GM23338 (cell line): ENCODE data around the gene RIOK3. TPM values are rescaled to one million over a fixed set of nuclear protein-coding genes. Genes with fewer than 3 reads are reported as not detected.

Experiments used
- ATAC-seq: fragments of 200-7000 bp; cut with Tn5 transposase; 3 replicates; pipeline ENCODE4 v1.9.1; 2020
- DNase-seq: peaks from one replicate; pipeline ENCODE4 v3.0.0-alpha.2; 2015; ENCODE audit warnings: low spot score
- H2AFZ ChIP-seq: fragments of 200-600 bp; sonication (generic); 2 replicates; pipeline ENCODE4 v1.8.0; 2016; ENCODE audit warnings: antibody characterized with exemption, mild to moderate bottlenecking, moderate library complexity
- H3F3A ChIP-seq: fragments of 200-600 bp; sonication (generic); replicated peaks from 2 replicates; pipeline ENCODE4 v1.8.0; 2017; ENCODE audit warnings: antibody characterized with exemption, mixed run types, low read depth
- H3K27ac ChIP-seq: fragments of 200-600 bp; sonication (generic); 2 replicates; pipeline ENCODE4 v1.6.1; 2016; ENCODE audit warnings: low read depth
- H3K27me3 ChIP-seq: fragments of 200-600 bp; sonication (generic); 2 replicates; pipeline ENCODE4 v1.8.0; 2016; ENCODE audit warnings: mild to moderate bottlenecking, mixed run types, moderate library complexity; ENCODE audit not compliant: insufficient read depth
- H3K36me3 ChIP-seq: fragments of 200-600 bp; sonication (generic); 2 replicates; pipeline ENCODE4 v1.8.0; 2016; ENCODE audit warnings: mild to moderate bottlenecking; ENCODE audit not compliant: insufficient read depth
- H3K4me1 ChIP-seq: fragments of 200-600 bp; sonication (generic); 2 replicates; pipeline ENCODE4 v1.8.0; 2016; ENCODE audit warnings: mild to moderate bottlenecking, moderate library complexity; ENCODE audit not compliant: insufficient read depth
- H3K4me2 ChIP-seq: fragments of 200-600 bp; sonication (generic); 2 replicates; pipeline ENCODE4 v1.7.1; 2017; ENCODE audit warnings: mixed run types
- H3K4me3 ChIP-seq: fragments of 200-600 bp; sonication (generic); 2 replicates; pipeline ENCODE4 v1.6.1; 2016; ENCODE audit warnings: mixed run types
- H3K79me2 ChIP-seq: fragments of 200-600 bp; sonication (generic); replicated peaks from 2 replicates; pipeline ENCODE4 v1.8.0; 2017; ENCODE audit warnings: mild to moderate bottlenecking; ENCODE audit not compliant: insufficient read depth
- H3K9me2 ChIP-seq: fragments of 200-600 bp; sonication (generic); 2 replicates; pipeline ENCODE4 v1.8.0; 2017; ENCODE audit not compliant: insufficient read depth
- H4K20me1 ChIP-seq: fragments of 200-600 bp; sonication (generic); replicated peaks from 2 replicates; pipeline ENCODE4 v1.8.0; 2017; ENCODE audit warnings: mild to moderate bottlenecking; ENCODE audit not compliant: insufficient read depth
- H3K27ac Mint-ChIP-seq: 2 replicates; pipeline ENCODE4 v1.8.0; 2020; ENCODE audit warnings: inconsistent platforms, mild to moderate bottlenecking, moderate library complexity, mixed read lengths
- H3K27me3 Mint-ChIP-seq: 3 replicates; pipeline ENCODE4 v1.8.0; 2022; ENCODE audit warnings: low read depth, mild to moderate bottlenecking, moderate library complexity, mixed read lengths, inconsistent platforms; ENCODE audit not compliant: insufficient read depth, poor library complexity
- H3K36me3 Mint-ChIP-seq: 3 replicates; pipeline ENCODE4 v1.8.0; 2021; ENCODE audit warnings: low read depth, mild to moderate bottlenecking, inconsistent platforms, moderate library complexity, mixed read lengths
- H3K4me1 Mint-ChIP-seq: 3 replicates; pipeline ENCODE4 v1.8.0; 2020; ENCODE audit warnings: mild to moderate bottlenecking, inconsistent platforms, mixed read lengths
- H3K4me3 Mint-ChIP-seq: 3 replicates; pipeline ENCODE4 v1.8.0; 2021; ENCODE audit warnings: moderate library complexity, mild to moderate bottlenecking, inconsistent platforms, mixed read lengths
- H3K9me3 Mint-ChIP-seq: 3 replicates; pipeline ENCODE4 v1.8.0; 2020; ENCODE audit warnings: moderate library complexity, mild to moderate bottlenecking, inconsistent platforms, mixed read lengths
- CREB1 ChIP-seq: fragments of 250-450 bp; sonication (Bioruptor Pico); IDR thresholded peaks from 2 replicates; pipeline ENCODE4 v1.5.0; 2020; ENCODE audit warnings: low read depth, mild to moderate bottlenecking, moderate library complexity
- EZH2 ChIP-seq: fragments of 200-600 bp; sonication (generic); IDR thresholded peaks from one replicate; pipeline ENCODE4 v1.8.0; 2017; ENCODE audit warnings: antibody characterized with exemption, mild to moderate bottlenecking, low read depth; ENCODE audit not compliant: unreplicated experiment
- EZH2phosphoT487 ChIP-seq: fragments of 200-600 bp; sonication (generic); IDR thresholded peaks from one replicate; pipeline ENCODE4 v1.8.1; 2018; ENCODE audit warnings: antibody characterized with exemption; ENCODE audit not compliant: unreplicated experiment
- JUNB ChIP-seq: IDR thresholded peaks from one replicate; pipeline ENCODE4 v1.6.1; 2016; ENCODE audit warnings: antibody characterized with exemption; ENCODE audit not compliant: unreplicated experiment
- NANOG ChIP-seq: IDR thresholded peaks from 2 replicates; pipeline ENCODE4 v1.6.1; 2016; ENCODE audit warnings: antibody characterized with exemption, borderline replicate concordance
- STAT1 ChIP-seq: IDR thresholded peaks from one replicate; pipeline ENCODE4 v1.6.1; 2016; ENCODE audit warnings: antibody characterized with exemption; ENCODE audit not compliant: unreplicated experiment
- ZNF331 ChIP-seq: fragments of 250-450 bp; sonication (Bioruptor Pico); IDR thresholded peaks from 2 replicates; pipeline ENCODE4 v1.5.0; 2020; ENCODE audit warnings: low read depth, mild to moderate bottlenecking, moderate library complexity
- polyA plus RNA-seq: library from polyadenylated mRNA; unstranded; fragments of >200 nt; fragmentation: Nextera tagmentation; extraction: Ambion mirVana; gene quantifications from 2 replicates; pipeline ENCODE4 v1.2.1, GENCODE V29; 2016
- total RNA-seq: library from RNA; depleted of rRNA; stranded (reverse); fragments of >200 nt; shearing (Covaris generic); gene quantifications from 2 replicates; pipeline ENCODE4 v1.2.3, GENCODE V29; 2014
- TF ChIP-seq, protein P1 (sequence below): IDR thresholded peaks from one replicate; pipeline ENCODE4 v1.6.1; 2018; ENCODE audit warnings: antibody characterized with exemption; ENCODE audit not compliant: unreplicated experiment
- TF ChIP-seq, protein P2 (sequence below), 2 experiments: fragments of 200-600 bp in 1 of 2; sonication (generic) in 1 of 2; conservative IDR thresholded peaks; 2 replicates each; pipeline versions ENCODE4 v1.5.1 to v1.6.1; 2016 to 2017; ENCODE audit warnings: antibody characterized with exemption in 2 of 2, low read depth in 2 of 2, mild to moderate bottlenecking in 2 of 2, moderate library complexity in 1 of 2
- TF ChIP-seq, protein P3 (sequence below): IDR thresholded peaks from 2 replicates; pipeline ENCODE4 v1.6.1; 2016; ENCODE audit warnings: antibody characterized with exemption

The RIOK3 gene
- total and polyA plus RNA-seq, 2 experiments from 2014 or later = 20.8 to 22.1 TPM

DNA sequence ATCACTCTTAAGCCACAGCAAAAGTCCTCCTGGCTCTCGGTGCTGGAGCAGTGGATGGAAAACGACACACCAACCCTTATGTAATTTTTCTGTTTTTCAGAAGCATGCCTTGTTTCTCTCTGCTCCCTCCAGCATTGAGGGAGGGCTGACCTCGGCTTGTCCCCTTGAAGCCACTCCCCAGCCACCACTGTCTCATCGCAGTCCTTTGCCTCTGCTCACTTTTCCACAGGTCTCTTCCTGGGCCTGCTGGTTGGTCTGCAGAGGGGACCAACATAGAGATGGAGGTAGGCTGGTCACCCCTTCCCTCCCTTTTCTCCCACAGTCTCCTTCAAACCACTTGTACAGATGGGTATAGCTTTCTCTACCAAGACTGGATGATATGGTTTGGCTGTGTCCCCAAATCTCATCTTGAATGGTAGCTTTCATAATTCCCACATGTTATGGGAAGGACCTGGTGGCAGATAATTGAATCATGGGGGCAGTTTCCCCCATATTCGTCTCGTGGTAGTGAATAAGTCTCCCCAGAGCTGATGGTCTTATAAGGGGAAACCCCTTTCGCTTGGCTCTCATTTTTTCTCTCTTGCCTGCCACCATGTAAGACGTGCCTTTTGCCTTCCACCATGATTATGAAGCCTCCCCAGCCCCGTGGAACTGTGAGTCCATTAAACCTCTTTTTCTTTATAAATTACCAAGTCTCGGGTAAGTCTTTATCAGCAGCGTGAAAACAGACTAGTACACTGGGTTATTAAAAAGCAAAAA lies 14.3 kb upstream of the RIOK3 start (continued):
- TF ChIP-seq, protein P1, sequence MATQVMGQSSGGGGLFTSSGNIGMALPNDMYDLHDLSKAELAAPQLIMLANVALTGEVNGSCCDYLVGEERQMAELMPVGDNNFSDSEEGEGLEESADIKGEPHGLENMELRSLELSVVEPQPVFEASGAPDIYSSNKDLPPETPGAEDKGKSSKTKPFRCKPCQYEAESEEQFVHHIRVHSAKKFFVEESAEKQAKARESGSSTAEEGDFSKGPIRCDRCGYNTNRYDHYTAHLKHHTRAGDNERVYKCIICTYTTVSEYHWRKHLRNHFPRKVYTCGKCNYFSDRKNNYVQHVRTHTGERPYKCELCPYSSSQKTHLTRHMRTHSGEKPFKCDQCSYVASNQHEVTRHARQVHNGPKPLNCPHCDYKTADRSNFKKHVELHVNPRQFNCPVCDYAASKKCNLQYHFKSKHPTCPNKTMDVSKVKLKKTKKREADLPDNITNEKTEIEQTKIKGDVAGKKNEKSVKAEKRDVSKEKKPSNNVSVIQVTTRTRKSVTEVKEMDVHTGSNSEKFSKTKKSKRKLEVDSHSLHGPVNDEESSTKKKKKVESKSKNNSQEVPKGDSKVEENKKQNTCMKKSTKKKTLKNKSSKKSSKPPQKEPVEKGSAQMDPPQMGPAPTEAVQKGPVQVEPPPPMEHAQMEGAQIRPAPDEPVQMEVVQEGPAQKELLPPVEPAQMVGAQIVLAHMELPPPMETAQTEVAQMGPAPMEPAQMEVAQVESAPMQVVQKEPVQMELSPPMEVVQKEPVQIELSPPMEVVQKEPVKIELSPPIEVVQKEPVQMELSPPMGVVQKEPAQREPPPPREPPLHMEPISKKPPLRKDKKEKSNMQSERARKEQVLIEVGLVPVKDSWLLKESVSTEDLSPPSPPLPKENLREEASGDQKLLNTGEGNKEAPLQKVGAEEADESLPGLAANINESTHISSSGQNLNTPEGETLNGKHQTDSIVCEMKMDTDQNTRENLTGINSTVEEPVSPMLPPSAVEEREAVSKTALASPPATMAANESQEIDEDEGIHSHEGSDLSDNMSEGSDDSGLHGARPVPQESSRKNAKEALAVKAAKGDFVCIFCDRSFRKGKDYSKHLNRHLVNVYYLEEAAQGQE = no peak
- TF ChIP-seq, protein P2, sequence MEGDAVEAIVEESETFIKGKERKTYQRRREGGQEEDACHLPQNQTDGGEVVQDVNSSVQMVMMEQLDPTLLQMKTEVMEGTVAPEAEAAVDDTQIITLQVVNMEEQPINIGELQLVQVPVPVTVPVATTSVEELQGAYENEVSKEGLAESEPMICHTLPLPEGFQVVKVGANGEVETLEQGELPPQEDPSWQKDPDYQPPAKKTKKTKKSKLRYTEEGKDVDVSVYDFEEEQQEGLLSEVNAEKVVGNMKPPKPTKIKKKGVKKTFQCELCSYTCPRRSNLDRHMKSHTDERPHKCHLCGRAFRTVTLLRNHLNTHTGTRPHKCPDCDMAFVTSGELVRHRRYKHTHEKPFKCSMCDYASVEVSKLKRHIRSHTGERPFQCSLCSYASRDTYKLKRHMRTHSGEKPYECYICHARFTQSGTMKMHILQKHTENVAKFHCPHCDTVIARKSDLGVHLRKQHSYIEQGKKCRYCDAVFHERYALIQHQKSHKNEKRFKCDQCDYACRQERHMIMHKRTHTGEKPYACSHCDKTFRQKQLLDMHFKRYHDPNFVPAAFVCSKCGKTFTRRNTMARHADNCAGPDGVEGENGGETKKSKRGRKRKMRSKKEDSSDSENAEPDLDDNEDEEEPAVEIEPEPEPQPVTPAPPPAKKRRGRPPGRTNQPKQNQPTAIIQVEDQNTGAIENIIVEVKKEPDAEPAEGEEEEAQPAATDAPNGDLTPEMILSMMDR (conservative IDR thresholded peaks at IDR 0.05; ENCODE audit: low read depth in 2 of 2) = no peak
- TF ChIP-seq EZH2 (no peak), EZH2phosphoT487 (no peak), STAT1 (no peak), JUNB (no peak)

DNA sequence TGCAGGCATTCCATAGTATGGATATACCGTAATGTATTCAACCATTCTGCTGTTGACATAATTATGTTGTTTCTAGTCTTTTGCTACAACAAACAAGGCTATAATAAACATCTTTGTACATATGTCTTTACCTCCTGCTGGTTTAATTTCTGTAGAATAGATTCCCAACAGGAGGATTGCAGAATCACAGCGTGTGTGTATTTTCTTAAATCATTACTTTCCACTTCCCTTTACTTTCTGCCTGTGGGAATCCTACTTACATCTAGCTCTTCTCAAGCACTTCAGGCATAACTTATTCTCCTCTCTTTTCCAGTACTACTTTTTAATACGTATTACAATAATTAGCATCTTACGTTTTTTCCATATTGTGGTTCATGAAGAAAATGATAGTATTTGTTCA lies 13.0 kb upstream of the RIOK3 start:
- H3K9me3 Mint-ChIP-seq = no peaks in the 10 kb centered on the region
- H3K4me3 Mint-ChIP-seq = no peak overlapping the region
- TF ChIP-seq EZH2phosphoT487 (no peak), STAT1 (no peak), NANOG (no peak), EZH2 (no peak), JUNB (no peak), ZNF331 (CRISPR knock-in tag) (no peak), CREB1 (CRISPR knock-in tag) (no peak)
- TF ChIP-seq, protein P1 = no peak
- TF ChIP-seq, protein P3, sequence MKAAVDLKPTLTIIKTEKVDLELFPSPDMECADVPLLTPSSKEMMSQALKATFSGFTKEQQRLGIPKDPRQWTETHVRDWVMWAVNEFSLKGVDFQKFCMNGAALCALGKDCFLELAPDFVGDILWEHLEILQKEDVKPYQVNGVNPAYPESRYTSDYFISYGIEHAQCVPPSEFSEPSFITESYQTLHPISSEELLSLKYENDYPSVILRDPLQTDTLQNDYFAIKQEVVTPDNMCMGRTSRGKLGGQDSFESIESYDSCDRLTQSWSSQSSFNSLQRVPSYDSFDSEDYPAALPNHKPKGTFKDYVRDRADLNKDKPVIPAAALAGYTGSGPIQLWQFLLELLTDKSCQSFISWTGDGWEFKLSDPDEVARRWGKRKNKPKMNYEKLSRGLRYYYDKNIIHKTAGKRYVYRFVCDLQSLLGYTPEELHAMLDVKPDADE = no peak
- TF ChIP-seq, protein P2 (conservative IDR thresholded peaks at IDR 0.05; ENCODE audit: low read depth in 2 of 2) = no peak

More for the DNA sequence above, 13.0 kb upstream of the RIOK3 start:
- Histone ChIP-seq H3K4me1 (no peaks in the 10 kb centered on the region; the same call in 1 of the 2 replicates), H3K27me3 (no peaks in the 10 kb centered on the region), H2AFZ (no peak overlapping the region), H3K27ac (no peak overlapping the region), H3K79me2 (no peaks in the 10 kb centered on the region), H4K20me1 (no peaks in the 10 kb centered on the region), H3K36me3 (no peaks in the 10 kb centered on the region), H3F3A (peaks cover 6% of the 10 kb centered on the region; the same call in 1 of the 2 replicates), H3K9me2 (no peaks in the 10 kb centered on the region), H3K4me3 (no peak overlapping the region), H3K4me2 (no peak overlapping the region)
- Mint-ChIP-seq H3K27me3 (peaks cover 3% of the 10 kb centered on the region), H3K4me1 (no peaks in the 10 kb centered on the region), H3K27ac (no peak overlapping the region), H3K36me3 (no peaks in the 10 kb centered on the region)
- no peak for ATAC-seq
- DNase-seq = no peak
